Measurements from ENCODE around the gene ZNF771.
A peak's percentile ranks its signal among the peaks of the same experiment; 100 is the strongest.

The ZNF771 gene

GRCh38 chr16:30407102-30407803, at the start of gene ZNF771:
Gene ZNF771, plus strand, starts transcription at chr16:30407606. Its CDS starts 448 bp downstream, at chr16:30408054.
- peak; percentile 88 for DNase-seq

- DNase-seq: no peak
These were observed 49.5 kb upstream of the ZNF771 start for GRCh38 chr16:30357715-30358576.

- DNase-seq: no peak
These were observed 48.8 kb upstream of the ZNF771 start for GRCh38 chr16:30358577-30358936.

- DNase-seq: no peak
These were observed 48.2 kb upstream of the ZNF771 start for GRCh38 chr16:30358990-30359870.

- no peak for DNase-seq
These were observed 47.6 kb upstream of the ZNF771 start for GRCh38 chr16:30359871-30360170.

GRCh38 chr16:30361180-30361579, 46.2 kb upstream of the ZNF771 start:
- no peak for DNase-seq

- DNase-seq: no peak
These were observed 42.2 kb upstream of the ZNF771 start for GRCh38 chr16:30365200-30365599.

- no peak for DNase-seq
These were observed 40.9 kb upstream of the ZNF771 start for GRCh38 chr16:30366511-30366910.

- DNase-seq: no peak
These were observed 39.9 kb upstream of the ZNF771 start for GRCh38 chr16:30367349-30368009.

- no peak for DNase-seq
These were observed 39.1 kb upstream of the ZNF771 start for GRCh38 chr16:30368122-30368791.

- no peak for DNase-seq
These were observed 38.7 kb upstream of the ZNF771 start for GRCh38 chr16:30368792-30369090.

- DNase-seq: no peak
These were observed 38.1 kb upstream of the ZNF771 start for GRCh38 chr16:30369091-30369937.

- no peak for DNase-seq
These were observed 37.4 kb upstream of the ZNF771 start for GRCh38 chr16:30369938-30370455.

GRCh38 chr16:30370456-30371247, 36.8 kb upstream of the ZNF771 start, which contains the start of gene TBC1D10B:
Gene TBC1D10B, minus strand, starts transcription at chr16:30370494. Its CDS starts 311 bp downstream, at chr16:30370183.
- DNase-seq: peak; percentile 99

- DNase-seq: no peak
These were observed 36.1 kb upstream of the ZNF771 start for GRCh38 chr16:30371248-30371816.

- DNase-seq: no peak
These were observed 35.2 kb upstream of the ZNF771 start for GRCh38 chr16:30372038-30372712.

- no peak for DNase-seq
These were observed 34.7 kb upstream of the ZNF771 start for GRCh38 chr16:30372725-30373124.

GRCh38 chr16:30374538-30374937, 32.9 kb upstream of the ZNF771 start, which contains the start of gene MYL11:
Gene MYL11, plus strand, starts transcription at chr16:30374802. Its CDS starts 56 bp downstream, at chr16:30374858.
- no peak for DNase-seq

GRCh38 chr16:30375864-30376263, 31.5 kb upstream of the ZNF771 start:
- DNase-seq: no peak

All from activated effector memory CD4-positive, alpha-beta T cell treated with Interleukin-2 at 50 U/mL for 16 hours (primary cell).